ENCODE results near the gene ZNF202. TPM values are rescaled to one million over a fixed set of nuclear protein-coding genes. Genes with fewer than 3 reads are reported as not detected.

ZNF202 gene
- total RNA-seq, 1 experiment from 2014 or later, result 7.4 TPM

- peaks cover 6% of the 10 kb centered on the region; the same call in 1 of the 2 replicates for H3K4me1 ChIP-seq (replicated peaks; ENCODE audit: insufficient read depth)
- no peak for DNase-seq
- TF ChIP-seq EZH2 (IDR thresholded peaks at IDR 0.05; ENCODE audit: low read depth), result no peak
- TF ChIP-seq, protein P1, sequence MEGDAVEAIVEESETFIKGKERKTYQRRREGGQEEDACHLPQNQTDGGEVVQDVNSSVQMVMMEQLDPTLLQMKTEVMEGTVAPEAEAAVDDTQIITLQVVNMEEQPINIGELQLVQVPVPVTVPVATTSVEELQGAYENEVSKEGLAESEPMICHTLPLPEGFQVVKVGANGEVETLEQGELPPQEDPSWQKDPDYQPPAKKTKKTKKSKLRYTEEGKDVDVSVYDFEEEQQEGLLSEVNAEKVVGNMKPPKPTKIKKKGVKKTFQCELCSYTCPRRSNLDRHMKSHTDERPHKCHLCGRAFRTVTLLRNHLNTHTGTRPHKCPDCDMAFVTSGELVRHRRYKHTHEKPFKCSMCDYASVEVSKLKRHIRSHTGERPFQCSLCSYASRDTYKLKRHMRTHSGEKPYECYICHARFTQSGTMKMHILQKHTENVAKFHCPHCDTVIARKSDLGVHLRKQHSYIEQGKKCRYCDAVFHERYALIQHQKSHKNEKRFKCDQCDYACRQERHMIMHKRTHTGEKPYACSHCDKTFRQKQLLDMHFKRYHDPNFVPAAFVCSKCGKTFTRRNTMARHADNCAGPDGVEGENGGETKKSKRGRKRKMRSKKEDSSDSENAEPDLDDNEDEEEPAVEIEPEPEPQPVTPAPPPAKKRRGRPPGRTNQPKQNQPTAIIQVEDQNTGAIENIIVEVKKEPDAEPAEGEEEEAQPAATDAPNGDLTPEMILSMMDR (conservative IDR thresholded peaks at IDR 0.05), result no peak
- H4K20me1 ChIP-seq (ENCODE audit: insufficient read depth), result no peaks in the 10 kb centered on the region
- ChIA-PET CTCF (no interaction called here), POLR2A (ENCODE audit: unreplicated experiment) (no interaction called here)
- intact Hi-C loops (cut with micrococcal nuclease; ENCODE audit: unreplicated experiment), result no loop called here
- H3K79me2 ChIP-seq (ENCODE audit: low read depth), result no peaks in the 10 kb centered on the region
- H3K36me3 ChIP-seq (ENCODE audit: low read depth), result no peaks in the 10 kb centered on the region
- H3K4me2 ChIP-seq, result no peak overlapping the region
- no peak overlapping the region for H3K4me3 ChIP-seq
- no peak overlapping the region for H2AFZ ChIP-seq
- no peaks in the 10 kb centered on the region for H3K9me3 ChIP-seq (ENCODE audit: insufficient read depth, low read depth)
- no peaks in the 10 kb centered on the region for H3K9me2 ChIP-seq (ENCODE audit: insufficient read depth)
- H3F3A ChIP-seq (ENCODE audit: insufficient read depth, low read depth), result no peaks in the 10 kb centered on the region
- peaks cover 75% of the 10 kb centered on the region for H3K27me3 ChIP-seq (ENCODE audit: insufficient read depth, low read depth)
- H3K27ac ChIP-seq, result no peak overlapping the region
- BruUV-seq (replicated peaks), result no TSS peak
These were observed 45.3 kb downstream of the ZNF202 start for GRCh38 chr11:123696183-123696582.

DNA sequence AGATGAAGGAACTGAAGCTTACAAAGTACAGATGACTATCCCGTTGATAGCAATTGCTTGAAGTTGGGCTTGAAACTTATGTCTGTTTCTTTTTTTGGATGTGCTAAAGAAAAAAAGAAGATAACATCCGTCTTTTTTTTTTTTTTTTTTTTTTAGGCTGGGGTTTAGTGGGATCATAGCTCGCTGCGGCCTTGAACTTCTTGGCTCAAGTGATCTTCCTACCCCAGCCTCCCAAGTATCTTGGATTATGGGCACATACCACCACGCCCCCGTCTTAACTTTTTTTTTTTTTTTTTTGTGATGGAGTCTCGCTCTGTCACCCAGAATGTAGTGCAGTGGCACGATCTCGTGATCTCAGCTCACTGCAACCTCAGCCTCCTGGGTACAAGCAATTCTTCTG, 46.2 kb downstream of the ZNF202 start:
- no peaks in the 10 kb centered on the region for H3K79me2 ChIP-seq (ENCODE audit: low read depth)
- no peaks in the 10 kb centered on the region for H4K20me1 ChIP-seq (ENCODE audit: insufficient read depth)
- no peak overlapping the region for H3K4me3 ChIP-seq
- H3K9me2 ChIP-seq (ENCODE audit: insufficient read depth), result no peaks in the 10 kb centered on the region
- DNase-seq, result no peak
- peaks cover 83% of the 10 kb centered on the region for H3K27me3 ChIP-seq (ENCODE audit: insufficient read depth, low read depth)
- no peak overlapping the region for H2AFZ ChIP-seq
- H3K4me2 ChIP-seq, result no peak overlapping the region
- ChIA-PET POLR2A (ENCODE audit: unreplicated experiment) (no interaction called here), CTCF (no interaction called here)
- H3F3A ChIP-seq (ENCODE audit: insufficient read depth, low read depth), result no peaks in the 10 kb centered on the region
- no peaks in the 10 kb centered on the region for H3K36me3 ChIP-seq (ENCODE audit: low read depth)
- H3K4me1 ChIP-seq (replicated peaks; ENCODE audit: insufficient read depth), result peaks cover 6% of the 10 kb centered on the region; the same call in 1 of the 2 replicates
- intact Hi-C loops (cut with micrococcal nuclease; ENCODE audit: unreplicated experiment), result no loop called here
- no peaks in the 10 kb centered on the region for H3K9me3 ChIP-seq (ENCODE audit: insufficient read depth, low read depth)
- no peak for TF ChIP-seq EZH2 (IDR thresholded peaks at IDR 0.05; ENCODE audit: low read depth)
- TF ChIP-seq, protein P1 (conservative IDR thresholded peaks at IDR 0.05), result no peak
- no peak overlapping the region for H3K27ac ChIP-seq
- BruUV-seq (replicated peaks), result no TSS peak

DNA sequence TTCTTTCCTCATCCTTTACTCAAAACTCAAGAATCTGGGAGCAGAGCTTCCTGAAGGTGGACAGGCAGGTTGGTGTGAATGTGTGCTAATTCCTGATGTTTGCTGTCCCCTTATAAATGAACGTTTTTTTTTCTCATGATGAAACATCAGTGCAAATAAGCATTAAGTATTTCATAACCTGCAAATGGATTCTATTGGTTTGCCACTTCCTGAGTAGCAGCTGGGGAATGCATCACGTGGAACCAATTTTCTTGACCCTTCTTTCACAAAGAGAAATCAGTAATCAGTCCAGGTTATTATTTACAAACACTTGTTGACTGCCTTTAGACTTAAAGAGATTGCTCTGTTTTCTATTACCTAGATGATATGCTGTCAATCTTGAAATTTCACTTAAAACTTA, 46.9 kb downstream of the ZNF202 start:
- Histone ChIP-seq H3F3A (ENCODE audit: insufficient read depth, low read depth) (no peaks in the 10 kb centered on the region), H3K9me2 (ENCODE audit: insufficient read depth) (no peaks in the 10 kb centered on the region), H3K27me3 (ENCODE audit: insufficient read depth, low read depth) (peaks cover 83% of the 10 kb centered on the region), H3K4me3 (no peak overlapping the region), H3K9me3 (ENCODE audit: insufficient read depth, low read depth) (no peaks in the 10 kb centered on the region), H2AFZ (no peak overlapping the region), H3K79me2 (ENCODE audit: low read depth) (no peaks in the 10 kb centered on the region), H3K4me1 (replicated peaks; ENCODE audit: insufficient read depth) (peaks cover 6% of the 10 kb centered on the region; the same call in 1 of the 2 replicates), H3K4me2 (no peak overlapping the region; the same call in 1 of the 2 replicates), H3K36me3 (ENCODE audit: low read depth) (no peaks in the 10 kb centered on the region), H3K27ac (no peak overlapping the region), H4K20me1 (ENCODE audit: insufficient read depth) (no peaks in the 10 kb centered on the region)
- POLR2A ChIA-PET (ENCODE audit: unreplicated experiment), result no interaction called here
- TF ChIP-seq EZH2 (IDR thresholded peaks at IDR 0.05; ENCODE audit: low read depth), result no peak
- TF ChIP-seq, protein P1 (conservative IDR thresholded peaks at IDR 0.05), result no peak
- intact Hi-C loops (cut with micrococcal nuclease; ENCODE audit: unreplicated experiment), result no loop called here
- no TSS peak for BruUV-seq (replicated peaks)
- CTCF ChIA-PET, result no interaction called here
- peak in 1 of 2 experiments; percentile 44 for DNase-seq
